Central memory CD8-positive, alpha-beta T cell (primary cell): ENCODE results near the gene B3GALT4.

Experiments used
- ATAC-seq: fragments of 150-1000 bp; cut with Tn5 transposase; replicated peaks from 2 replicates; pipeline ENCODE4 v1.10.0; 2022; ENCODE audit warnings: mild to moderate bottlenecking, moderate FRiP score, moderate number of reproducible peaks; ENCODE audit not compliant: poor library complexity, severe bottlenecking; ENCODE audit errors: extremely low read depth
- DNase-seq, 2 donors: peaks; one replicate each; pipeline ENCODE4 v3.0.0; 2021; ENCODE audit warnings: low spot score in 2 of 2
- H3K27ac Mint-ChIP-seq: one replicate; pipeline ENCODE4 v1.8.0; 2022; ENCODE audit warnings: low read depth, mild to moderate bottlenecking, moderate library complexity, mixed read lengths
- H3K27me3 Mint-ChIP-seq: one replicate; pipeline ENCODE4 v1.8.0; 2022; ENCODE audit warnings: mixed read lengths
- H3K36me3 Mint-ChIP-seq: one replicate; pipeline ENCODE4 v1.8.0; 2022; ENCODE audit warnings: mild to moderate bottlenecking, moderate library complexity, mixed read lengths; ENCODE audit not compliant: insufficient read depth
- H3K4me1 Mint-ChIP-seq: one replicate; pipeline ENCODE4 v1.8.0; 2022; ENCODE audit warnings: mixed read lengths
- H3K4me3 Mint-ChIP-seq: one replicate; pipeline ENCODE4 v1.8.0; 2022; ENCODE audit warnings: mild to moderate bottlenecking, moderate library complexity, mixed read lengths
- H3K9me3 Mint-ChIP-seq: one replicate; pipeline ENCODE4 v1.8.0; 2022; ENCODE audit warnings: mixed read lengths

B3GALT4 gene

GRCh38 chr6:33288141-33288920 lies 11.4 kb downstream of the B3GALT4 start:
- Mint-ChIP-seq H3K9me3 (no peaks in the 10 kb centered on the region), H3K36me3 (peaks cover 27% of the 10 kb centered on the region), H3K4me3 (peak overlapping the region; percentile 94), H3K27ac (peak overlapping the region; percentile 92), H3K4me1 (peaks cover 46% of the 10 kb centered on the region), H3K27me3 (no peaks in the 10 kb centered on the region)
- no peak for DNase-seq
- no peak for ATAC-seq

- ATAC-seq (peak; percentile 97), DNase-seq (peak; percentile 69 to 76)
- Mint-ChIP-seq H3K4me3 (peak within 1 kb of the TSS; percentile 94), H3K27ac (peak within 1 kb of the TSS; percentile 92), H3K4me1 (peaks cover 46% of the 10 kb centered on the region), H3K36me3 (peaks cover 27% of the 10 kb centered on the region), H3K27me3 (no peaks in the 10 kb centered on the region), H3K9me3 (no peaks in the 10 kb centered on the region)
These were observed 12.2 kb downstream of the B3GALT4 start, which contains the start of the genes PFDN6 and WDR46 for GRCh38 chr6:33288921-33289783. Gene PFDN6 (plus strand): TSS chr6:33289601. CDS start chr6:33289857, 256 bp downstream. Gene WDR46 (minus strand): TSS chr6:33289239. CDS start chr6:33289170, 69 bp downstream.

DNA sequence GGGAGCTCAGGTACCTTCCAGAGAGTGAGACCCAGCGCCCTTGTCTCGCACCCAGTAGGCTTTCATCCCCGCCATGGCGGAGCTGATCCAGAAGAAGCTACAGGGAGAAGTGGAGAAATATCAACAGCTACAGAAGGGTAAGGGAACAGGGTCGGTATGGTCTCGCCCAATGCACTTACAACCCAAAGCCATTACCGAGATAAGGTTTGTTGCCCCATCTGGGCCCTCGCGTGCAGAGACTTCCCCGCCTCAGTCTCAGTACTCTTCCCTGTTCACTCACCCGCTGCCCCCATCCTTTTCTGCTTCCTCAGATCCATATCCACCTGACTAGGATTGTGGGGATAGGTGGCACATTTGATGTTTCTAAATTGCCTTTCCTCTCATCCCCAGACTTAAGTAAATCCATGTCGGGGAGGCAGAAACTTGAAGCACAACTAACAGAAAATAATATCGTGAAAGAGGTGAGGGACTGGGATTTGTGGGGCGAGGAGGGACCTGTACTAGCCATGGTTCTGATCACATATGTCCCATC lies 12.9 kb downstream of the B3GALT4 start:
- DNase-seq (no peak), ATAC-seq (peak; percentile 15)
- Mint-ChIP-seq H3K4me3 (peak overlapping the region; percentile 94), H3K27me3 (no peaks in the 10 kb centered on the region), H3K4me1 (peaks cover 46% of the 10 kb centered on the region), H3K36me3 (peaks cover 25% of the 10 kb centered on the region), H3K9me3 (no peaks in the 10 kb centered on the region), H3K27ac (peak overlapping the region; percentile 92)

GRCh38 chr6:33290459-33290858 lies 13.5 kb downstream of the B3GALT4 start:
- DNase-seq, result no peak
- H3K4me3 Mint-ChIP-seq, result peak overlapping the region; percentile 94
- H3K27ac Mint-ChIP-seq, result no peak overlapping the region
- no peak for ATAC-seq
- H3K9me3 Mint-ChIP-seq, result no peaks in the 10 kb centered on the region
- H3K27me3 Mint-ChIP-seq, result no peaks in the 10 kb centered on the region
- peaks cover 47% of the 10 kb centered on the region for H3K4me1 Mint-ChIP-seq
- H3K36me3 Mint-ChIP-seq, result peaks cover 25% of the 10 kb centered on the region

- DNase-seq (no peak), ATAC-seq (no peak)
- Mint-ChIP-seq H3K4me3 (no peak overlapping the region), H3K36me3 (peaks cover 28% of the 10 kb centered on the region), H3K9me3 (no peaks in the 10 kb centered on the region), H3K4me1 (peaks cover 51% of the 10 kb centered on the region), H3K27me3 (no peaks in the 10 kb centered on the region), H3K27ac (no peak overlapping the region)
These were observed 16.2 kb downstream of the B3GALT4 start for GRCh38 chr6:33292996-33293682.

DNA sequence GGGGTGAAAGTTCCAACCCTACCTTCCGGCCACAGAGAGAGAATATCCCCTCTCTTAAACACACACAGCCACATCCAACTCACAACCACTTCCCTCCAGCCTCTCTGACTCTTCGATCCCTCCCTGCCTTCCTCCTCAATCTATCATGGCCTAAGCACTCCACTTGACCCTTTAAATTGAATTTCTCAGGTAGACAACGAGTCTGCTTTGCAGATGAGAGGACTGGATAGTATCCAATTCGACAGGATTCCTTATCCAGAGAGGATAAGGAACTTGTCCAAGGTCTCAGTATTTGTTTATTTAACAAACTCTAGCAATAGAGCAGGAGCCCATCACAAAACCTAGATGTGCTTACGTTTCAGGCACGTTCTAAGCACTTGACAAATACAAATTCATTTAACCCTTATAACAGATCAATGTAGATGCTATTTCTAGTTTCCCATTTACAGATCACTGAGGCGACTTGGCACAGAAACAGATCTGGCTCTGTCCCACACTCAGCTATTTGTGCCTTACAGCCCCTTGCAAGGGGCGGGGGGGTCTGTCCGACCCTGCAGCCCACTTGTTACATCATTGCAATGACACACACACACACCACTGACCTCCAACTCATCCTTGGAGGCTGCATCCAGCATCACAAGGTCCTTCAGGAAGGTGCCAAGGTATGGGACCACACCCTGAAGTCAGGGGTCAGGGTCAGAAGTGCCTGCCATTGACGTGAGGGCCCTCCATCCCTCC lies 17.3 kb downstream of the B3GALT4 start:
- Mint-ChIP-seq H3K27me3 (no peaks in the 10 kb centered on the region), H3K36me3 (peaks cover 30% of the 10 kb centered on the region), H3K4me1 (peaks cover 47% of the 10 kb centered on the region), H3K4me3 (no peak overlapping the region), H3K9me3 (no peaks in the 10 kb centered on the region), H3K27ac (no peak overlapping the region)
- DNase-seq, result no peak
- no peak for ATAC-seq

GRCh38 chr6:33295621-33296369 lies 18.9 kb downstream of the B3GALT4 start:
- DNase-seq (no peak), ATAC-seq (no peak)
- H3K4me3 Mint-ChIP-seq, result peak overlapping the region; percentile 97
- H3K9me3 Mint-ChIP-seq, result no peaks in the 10 kb centered on the region
- H3K4me1 Mint-ChIP-seq, result peaks cover 41% of the 10 kb centered on the region
- H3K27me3 Mint-ChIP-seq, result no peaks in the 10 kb centered on the region
- peaks cover 36% of the 10 kb centered on the region for H3K36me3 Mint-ChIP-seq
- H3K27ac Mint-ChIP-seq, result peak overlapping the region; percentile 72

- no peak for DNase-seq
- Mint-ChIP-seq H3K4me3 (peak overlapping the region; percentile 97), H3K27me3 (no peaks in the 10 kb centered on the region), H3K4me1 (peaks cover 47% of the 10 kb centered on the region), H3K9me3 (no peaks in the 10 kb centered on the region), H3K36me3 (peaks cover 43% of the 10 kb centered on the region), H3K27ac (no peak overlapping the region)
- no peak for ATAC-seq
These were observed 20.0 kb downstream of the B3GALT4 start for GRCh38 chr6:33296797-33297405.

- DNase-seq, result no peak
- Mint-ChIP-seq H3K27me3 (no peaks in the 10 kb centered on the region), H3K4me1 (peaks cover 47% of the 10 kb centered on the region), H3K9me3 (no peaks in the 10 kb centered on the region), H3K4me3 (peak overlapping the region; percentile 97), H3K27ac (peak overlapping the region; percentile 98), H3K36me3 (peaks cover 46% of the 10 kb centered on the region)
- ATAC-seq, result no peak
These were observed 20.6 kb downstream of the B3GALT4 start for GRCh38 chr6:33297406-33297955.

GRCh38 chr6:33297956-33298772 lies 21.2 kb downstream of the B3GALT4 start:
- DNase-seq (peak in 1 of 2 donors; percentile 49), ATAC-seq (peak; percentile 0)
- Mint-ChIP-seq H3K9me3 (no peaks in the 10 kb centered on the region), H3K27me3 (no peaks in the 10 kb centered on the region), H3K36me3 (peaks cover 52% of the 10 kb centered on the region), H3K4me1 (peaks cover 47% of the 10 kb centered on the region), H3K4me3 (peak overlapping the region; percentile 97), H3K27ac (peak overlapping the region; percentile 98)
